SK-N-SH treated with all-trans-retinoic acid at 6 μM for 48 hours (cell line): ENCODE results near the gene PTPRD.

ENCODE experiments used
- ATAC-seq: fragments of 200-7000 bp; cut with Tn5 transposase; 3 replicates; pipeline ENCODE4 v1.9.1; 2020; ENCODE audit warnings: mild to moderate bottlenecking, moderate library complexity
- ARNTL ChIP-seq: fragments of 450-650 bp; formaldehyde crosslinking; IDR thresholded peaks from 2 replicates; pipeline ENCODE4 v1.5.0; 2020; ENCODE audit warnings: low read depth, mild to moderate bottlenecking, moderate library complexity, borderline replicate concordance
- BACH2 ChIP-seq: fragments of 250-450 bp; sonication (Bioruptor Pico); IDR thresholded peaks from 2 replicates; pipeline ENCODE4 v1.9.0; 2021; ENCODE audit warnings: mild to moderate bottlenecking, borderline replicate concordance
- CSDC2 ChIP-seq: fragments of 250-450 bp; sonication (Bioruptor Pico); IDR thresholded peaks from 2 replicates; pipeline ENCODE4 v1.5.0; 2020; ENCODE audit warnings: mild to moderate bottlenecking, moderate library complexity
- ESRRG ChIP-seq: fragments of 250-450 bp; sonication (Bioruptor Pico); IDR thresholded peaks from 2 replicates; pipeline ENCODE4 v1.6.1; 2021; ENCODE audit warnings: mild to moderate bottlenecking
- GLIS3 ChIP-seq: fragments of 250-450 bp; sonication (Bioruptor Pico); IDR thresholded peaks from 2 replicates; pipeline ENCODE4 v1.5.0; 2020; ENCODE audit warnings: mild to moderate bottlenecking, moderate library complexity
- ISL1 ChIP-seq: fragments of 250-450 bp; sonication (Bioruptor Pico); IDR thresholded peaks from 2 replicates; pipeline ENCODE4 v2.1.2; 2022; ENCODE audit warnings: mild to moderate bottlenecking, moderate library complexity
- OSR1 ChIP-seq: fragments of 250-450 bp; sonication (Bioruptor Pico); IDR thresholded peaks from 2 replicates; pipeline ENCODE4 v1.8.0; 2022; ENCODE audit warnings: moderate library complexity, mild to moderate bottlenecking, inconsistent platforms
- PPARA ChIP-seq: fragments of 250-450 bp; sonication (Bioruptor Pico); IDR thresholded peaks from 2 replicates; pipeline ENCODE4 v1.5.0; 2020; ENCODE audit warnings: mild to moderate bottlenecking, borderline replicate concordance
- RARB ChIP-seq: fragments of 250-450 bp; sonication (Bioruptor Pico); IDR thresholded peaks from 2 replicates; pipeline ENCODE4 v1.8.0; 2021; ENCODE audit warnings: mild to moderate bottlenecking, moderate library complexity
- SNAI2 ChIP-seq: fragments of 250-450 bp; sonication (Bioruptor Pico); IDR thresholded peaks from 2 replicates; pipeline ENCODE4 v1.5.0; 2020; ENCODE audit warnings: mild to moderate bottlenecking, moderate library complexity
- TCF4 ChIP-seq: fragments of 250-450 bp; sonication (Bioruptor Pico); IDR thresholded peaks from 2 replicates; pipeline ENCODE4 v1.8.0; 2021; ENCODE audit warnings: mild to moderate bottlenecking, moderate library complexity, borderline replicate concordance
- ZC3H10 ChIP-seq: fragments of 250-450 bp; sonication (Bioruptor Pico); IDR thresholded peaks from 2 replicates; pipeline ENCODE4 v1.5.1; 2021; ENCODE audit warnings: mild to moderate bottlenecking, moderate library complexity
- ZFP3 ChIP-seq: fragments of 250-450 bp; sonication (Bioruptor Pico); IDR thresholded peaks from 2 replicates; pipeline ENCODE4 v1.5.0; 2020; ENCODE audit warnings: mild to moderate bottlenecking, moderate library complexity
- ZFP30 ChIP-seq: fragments of 450-650 bp; formaldehyde crosslinking; IDR thresholded peaks from 2 replicates; pipeline ENCODE4 v1.5.0; 2022; ENCODE audit warnings: mild to moderate bottlenecking, moderate library complexity
- ZNF8 ChIP-seq: fragments of 450-650 bp; formaldehyde crosslinking; IDR thresholded peaks from 2 replicates; pipeline ENCODE4 v1.5.0; 2020; ENCODE audit warnings: mild to moderate bottlenecking, moderate library complexity
- TF ChIP-seq, protein P1 (sequence below): fragments of 250-450 bp; sonication (Bioruptor Pico); IDR thresholded peaks from 2 replicates; pipeline ENCODE4 v1.5.1; 2021; ENCODE audit warnings: mild to moderate bottlenecking, moderate library complexity
- TF ChIP-seq, protein P2 (sequence below): fragments of 250-450 bp; sonication (Bioruptor Pico); IDR thresholded peaks from 2 replicates; pipeline ENCODE4 v1.5.1; 2020; ENCODE audit warnings: low read depth, mild to moderate bottlenecking, moderate library complexity
- TF ChIP-seq, protein P3 (sequence below): fragments of 250-450 bp; sonication (Bioruptor Pico); IDR thresholded peaks from 2 replicates; pipeline ENCODE4 v1.8.0; 2020; ENCODE audit warnings: mild to moderate bottlenecking, moderate library complexity, borderline replicate concordance
- TF ChIP-seq, protein P4 (sequence below): fragments of 250-450 bp; sonication (Bioruptor Pico); IDR thresholded peaks from 2 replicates; pipeline ENCODE4 v1.8.0; 2021; ENCODE audit warnings: low read depth, mild to moderate bottlenecking, moderate library complexity, borderline replicate concordance
- TF ChIP-seq, protein P5 (sequence below): fragments of 250-450 bp; sonication (Bioruptor Pico); IDR thresholded peaks from 2 replicates; pipeline ENCODE4 v1.5.0; 2020; ENCODE audit warnings: mild to moderate bottlenecking, moderate library complexity

PTPRD gene

DNA sequence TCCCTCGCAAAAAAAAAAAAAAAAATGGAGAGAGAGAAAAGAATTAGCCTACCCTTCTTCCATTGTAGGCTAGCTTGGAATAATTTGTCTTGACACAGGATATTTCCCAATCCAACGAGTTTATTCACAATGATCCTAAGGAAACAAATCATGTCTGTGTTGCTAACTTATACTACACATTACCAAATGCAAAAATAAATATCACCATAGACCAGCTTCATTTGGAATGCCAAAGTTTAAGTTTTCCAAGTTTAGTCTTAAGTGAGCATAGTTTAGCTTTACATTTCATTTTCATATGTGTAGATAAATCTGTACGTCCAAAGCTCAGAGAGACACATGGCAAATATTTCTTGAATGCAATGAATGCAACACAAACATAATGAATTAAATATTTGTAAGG lies 1707.1 kb downstream of the PTPRD start:
- TF ChIP-seq, protein P1, sequence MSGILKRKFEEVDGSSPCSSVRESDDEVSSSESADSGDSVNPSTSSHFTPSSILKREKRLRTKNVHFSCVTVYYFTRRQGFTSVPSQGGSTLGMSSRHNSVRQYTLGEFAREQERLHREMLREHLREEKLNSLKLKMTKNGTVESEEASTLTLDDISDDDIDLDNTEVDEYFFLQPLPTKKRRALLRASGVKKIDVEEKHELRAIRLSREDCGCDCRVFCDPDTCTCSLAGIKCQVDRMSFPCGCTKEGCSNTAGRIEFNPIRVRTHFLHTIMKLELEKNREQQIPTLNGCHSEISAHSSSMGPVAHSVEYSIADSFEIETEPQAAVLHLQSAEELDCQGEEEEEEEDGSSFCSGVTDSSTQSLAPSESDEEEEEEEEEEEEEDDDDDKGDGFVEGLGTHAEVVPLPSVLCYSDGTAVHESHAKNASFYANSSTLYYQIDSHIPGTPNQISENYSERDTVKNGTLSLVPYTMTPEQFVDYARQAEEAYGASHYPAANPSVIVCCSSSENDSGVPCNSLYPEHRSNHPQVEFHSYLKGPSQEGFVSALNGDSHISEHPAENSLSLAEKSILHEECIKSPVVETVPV: no peak
- no peak for TF ChIP-seq CSDC2 (CRISPR knock-in tag)
- no peak for TF ChIP-seq ZNF8
- no peak for TF ChIP-seq ZFP3
- TF ChIP-seq ARNTL (CRISPR knock-in tag): no peak
- TF ChIP-seq, protein P2, sequence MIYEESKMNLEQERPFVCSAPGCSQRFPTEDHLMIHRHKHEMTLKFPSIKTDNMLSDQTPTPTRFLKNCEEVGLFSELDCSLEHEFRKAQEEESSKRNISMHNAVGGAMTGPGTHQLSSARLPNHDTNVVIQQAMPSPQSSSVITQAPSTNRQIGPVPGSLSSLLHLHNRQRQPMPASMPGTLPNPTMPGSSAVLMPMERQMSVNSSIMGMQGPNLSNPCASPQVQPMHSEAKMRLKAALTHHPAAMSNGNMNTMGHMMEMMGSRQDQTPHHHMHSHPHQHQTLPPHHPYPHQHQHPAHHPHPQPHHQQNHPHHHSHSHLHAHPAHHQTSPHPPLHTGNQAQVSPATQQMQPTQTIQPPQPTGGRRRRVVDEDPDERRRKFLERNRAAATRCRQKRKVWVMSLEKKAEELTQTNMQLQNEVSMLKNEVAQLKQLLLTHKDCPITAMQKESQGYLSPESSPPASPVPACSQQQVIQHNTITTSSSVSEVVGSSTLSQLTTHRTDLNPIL (CRISPR knock-in tag): no peak
- no peak for TF ChIP-seq OSR1 (CRISPR knock-in tag)
- TF ChIP-seq, protein P3, sequence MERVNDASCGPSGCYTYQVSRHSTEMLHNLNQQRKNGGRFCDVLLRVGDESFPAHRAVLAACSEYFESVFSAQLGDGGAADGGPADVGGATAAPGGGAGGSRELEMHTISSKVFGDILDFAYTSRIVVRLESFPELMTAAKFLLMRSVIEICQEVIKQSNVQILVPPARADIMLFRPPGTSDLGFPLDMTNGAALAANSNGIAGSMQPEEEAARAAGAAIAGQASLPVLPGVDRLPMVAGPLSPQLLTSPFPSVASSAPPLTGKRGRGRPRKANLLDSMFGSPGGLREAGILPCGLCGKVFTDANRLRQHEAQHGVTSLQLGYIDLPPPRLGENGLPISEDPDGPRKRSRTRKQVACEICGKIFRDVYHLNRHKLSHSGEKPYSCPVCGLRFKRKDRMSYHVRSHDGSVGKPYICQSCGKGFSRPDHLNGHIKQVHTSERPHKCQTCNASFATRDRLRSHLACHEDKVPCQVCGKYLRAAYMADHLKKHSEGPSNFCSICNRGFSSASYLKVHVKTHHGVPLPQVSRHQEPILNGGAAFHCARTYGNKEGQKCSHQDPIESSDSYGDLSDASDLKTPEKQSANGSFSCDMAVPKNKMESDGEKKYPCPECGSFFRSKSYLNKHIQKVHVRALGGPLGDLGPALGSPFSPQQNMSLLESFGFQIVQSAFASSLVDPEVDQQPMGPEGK: no peak
- TF ChIP-seq BACH2 (CRISPR knock-in tag): no peak
- TF ChIP-seq ISL1: no peak
- TF ChIP-seq, all 23 proteins: peak for 0
- no peak for ATAC-seq

DNA sequence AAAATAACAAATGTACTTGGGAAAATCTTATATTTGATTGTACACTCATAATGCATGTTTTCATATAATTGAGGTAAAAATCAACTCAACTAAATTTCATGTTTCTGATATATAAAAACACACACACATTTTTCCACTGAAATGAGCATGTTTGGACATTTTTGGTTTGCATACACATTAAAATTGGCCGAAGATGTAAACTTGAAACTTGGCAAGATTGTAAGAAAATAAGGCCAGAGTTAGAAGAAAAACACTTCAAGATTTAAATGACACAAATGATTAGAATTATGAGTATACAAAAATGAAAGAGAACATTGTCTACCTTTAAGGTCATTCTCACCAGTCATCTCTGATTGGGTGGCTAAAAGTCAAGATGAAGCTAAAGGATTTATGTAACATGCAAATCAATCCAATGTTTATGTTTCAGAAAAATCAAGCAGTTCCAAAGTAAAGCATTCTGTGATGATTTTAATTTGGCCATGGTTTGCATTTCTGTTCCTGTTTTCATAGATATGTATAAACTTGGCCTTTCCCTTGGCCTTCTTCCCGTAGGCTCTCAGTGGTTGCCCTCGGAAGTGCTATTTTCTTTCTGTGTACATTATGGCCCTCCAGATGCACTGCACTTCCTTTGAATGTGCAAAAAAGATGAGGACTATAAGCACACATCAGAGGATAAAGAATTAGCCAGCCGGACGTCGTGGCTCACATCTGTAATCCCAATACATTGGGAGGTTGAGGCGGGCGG lies 1707.9 kb downstream of the PTPRD start:
- ATAC-seq: no peak
- TF ChIP-seq, protein P2 (CRISPR knock-in tag): no peak
- TF ChIP-seq ARNTL (CRISPR knock-in tag) (no peak), ZFP3 (no peak), ZFP30 (CRISPR knock-in tag) (no peak), RARB (CRISPR knock-in tag) (no peak), CSDC2 (CRISPR knock-in tag) (no peak), GLIS3 (CRISPR knock-in tag) (no peak), PPARA (CRISPR knock-in tag) (no peak), ZNF8 (no peak), ISL1 (no peak), SNAI2 (no peak), TCF4 (CRISPR knock-in tag) (no peak)
- TF ChIP-seq, protein P1: no peak
- TF ChIP-seq, protein P4, sequence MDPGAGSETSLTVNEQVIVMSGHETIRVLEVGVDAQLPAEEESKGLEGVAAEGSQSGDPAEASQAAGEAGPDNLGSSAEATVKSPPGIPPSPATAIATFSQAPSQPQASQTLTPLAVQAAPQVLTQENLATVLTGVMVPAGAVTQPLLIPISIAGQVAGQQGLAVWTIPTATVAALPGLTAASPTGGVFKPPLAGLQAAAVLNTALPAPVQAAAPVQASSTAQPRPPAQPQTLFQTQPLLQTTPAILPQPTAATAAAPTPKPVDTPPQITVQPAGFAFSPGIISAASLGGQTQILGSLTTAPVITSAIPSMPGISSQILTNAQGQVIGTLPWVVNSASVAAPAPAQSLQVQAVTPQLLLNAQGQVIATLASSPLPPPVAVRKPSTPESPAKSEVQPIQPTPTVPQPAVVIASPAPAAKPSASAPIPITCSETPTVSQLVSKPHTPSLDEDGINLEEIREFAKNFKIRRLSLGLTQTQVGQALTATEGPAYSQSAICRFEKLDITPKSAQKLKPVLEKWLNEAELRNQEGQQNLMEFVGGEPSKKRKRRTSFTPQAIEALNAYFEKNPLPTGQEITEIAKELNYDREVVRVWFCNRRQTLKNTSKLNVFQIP (CRISPR knock-in tag): no peak

DNA sequence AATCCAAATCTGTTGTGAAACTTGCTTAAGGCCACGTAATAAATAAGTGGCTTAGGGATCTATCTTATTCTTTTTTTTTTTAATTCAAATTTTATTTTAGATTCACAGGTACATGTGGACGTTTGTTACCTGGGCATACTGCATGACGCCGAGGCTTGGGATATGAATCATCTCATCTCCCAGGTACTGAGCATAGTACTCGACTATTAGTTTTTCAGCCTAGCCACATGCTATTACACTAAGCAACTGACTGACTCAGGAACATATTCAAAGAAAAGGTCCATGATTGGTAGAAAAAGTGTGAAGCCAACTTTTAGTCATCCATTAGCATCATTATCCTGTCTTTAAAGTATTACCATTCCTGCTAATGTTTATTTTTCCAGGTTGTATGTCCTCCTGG lies 1709.7 kb downstream of the PTPRD start:
- ATAC-seq: no peak
- TF ChIP-seq, protein P2 (CRISPR knock-in tag): no peak
- no peak for TF ChIP-seq ZC3H10
- TF ChIP-seq, protein P1: no peak
- no peak for TF ChIP-seq PPARA (CRISPR knock-in tag)
- no peak for TF ChIP-seq ESRRG (CRISPR knock-in tag)
- TF ChIP-seq ISL1: no peak
- TF ChIP-seq GLIS3 (CRISPR knock-in tag): no peak
- TF ChIP-seq CSDC2 (CRISPR knock-in tag): no peak
- TF ChIP-seq, protein P5, sequence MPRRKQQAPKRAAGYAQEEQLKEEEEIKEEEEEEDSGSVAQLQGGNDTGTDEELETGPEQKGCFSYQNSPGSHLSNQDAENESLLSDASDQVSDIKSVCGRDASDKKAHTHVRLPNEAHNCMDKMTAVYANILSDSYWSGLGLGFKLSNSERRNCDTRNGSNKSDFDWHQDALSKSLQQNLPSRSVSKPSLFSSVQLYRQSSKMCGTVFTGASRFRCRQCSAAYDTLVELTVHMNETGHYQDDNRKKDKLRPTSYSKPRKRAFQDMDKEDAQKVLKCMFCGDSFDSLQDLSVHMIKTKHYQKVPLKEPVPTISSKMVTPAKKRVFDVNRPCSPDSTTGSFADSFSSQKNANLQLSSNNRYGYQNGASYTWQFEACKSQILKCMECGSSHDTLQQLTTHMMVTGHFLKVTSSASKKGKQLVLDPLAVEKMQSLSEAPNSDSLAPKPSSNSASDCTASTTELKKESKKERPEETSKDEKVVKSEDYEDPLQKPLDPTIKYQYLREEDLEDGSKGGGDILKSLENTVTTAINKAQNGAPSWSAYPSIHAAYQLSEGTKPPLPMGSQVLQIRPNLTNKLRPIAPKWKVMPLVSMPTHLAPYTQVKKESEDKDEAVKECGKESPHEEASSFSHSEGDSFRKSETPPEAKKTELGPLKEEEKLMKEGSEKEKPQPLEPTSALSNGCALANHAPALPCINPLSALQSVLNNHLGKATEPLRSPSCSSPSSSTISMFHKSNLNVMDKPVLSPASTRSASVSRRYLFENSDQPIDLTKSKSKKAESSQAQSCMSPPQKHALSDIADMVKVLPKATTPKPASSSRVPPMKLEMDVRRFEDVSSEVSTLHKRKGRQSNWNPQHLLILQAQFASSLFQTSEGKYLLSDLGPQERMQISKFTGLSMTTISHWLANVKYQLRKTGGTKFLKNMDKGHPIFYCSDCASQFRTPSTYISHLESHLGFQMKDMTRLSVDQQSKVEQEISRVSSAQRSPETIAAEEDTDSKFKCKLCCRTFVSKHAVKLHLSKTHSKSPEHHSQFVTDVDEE (CRISPR knock-in tag): no peak
- TF ChIP-seq TCF4 (CRISPR knock-in tag): no peak
- no peak for TF ChIP-seq SNAI2
- no peak for TF ChIP-seq OSR1 (CRISPR knock-in tag)
